ENCODE data around the gene KATNB1. TPM values are rescaled to one million over a fixed set of nuclear protein-coding genes. Genes with fewer than 3 reads are reported as not detected.

The KATNB1 gene
- total and polyA plus RNA-seq, 2 of the 8 experiments (the other 6 are each of a cell fraction or from before 2014, with no cell fraction given): 50.2 to 60.4 TPM

- TF ChIP-seq SAP30 (IDR thresholded peaks at IDR 0.05; ENCODE audit: insufficient read depth, insufficient replicate concordance, low read length): no peak
- TF ChIP-seq MAX (IDR thresholded peaks at IDR 0.05): no peak
- no peak for TF ChIP-seq ATF2 (IDR thresholded peaks at IDR 0.05; ENCODE audit: low read length)
- no peak for TF ChIP-seq SIRT6 (IDR thresholded peaks at IDR 0.05; ENCODE audit: low read length)
- TF ChIP-seq CBX5 (IDR thresholded peaks at IDR 0.05; ENCODE audit: low read depth, low read length): no peak
- no peak for TF ChIP-seq TCF12 (IDR thresholded peaks at IDR 0.05; ENCODE audit: low read depth, low read length)
- no peak for TF ChIP-seq MAFK (IDR thresholded peaks at IDR 0.05; ENCODE audit: low read depth, low read length)
- TF ChIP-seq HDAC6 (IDR thresholded peaks at IDR 0.05; ENCODE audit: low read depth, low read length): no peak
- H3K23ac ChIP-seq (ENCODE audit: insufficient read length): no peak overlapping the region
- no peak overlapping the region for H2AK5ac ChIP-seq (ENCODE audit: low read depth, low read length)
- no peak overlapping the region for H3K4me2 ChIP-seq (ENCODE audit: insufficient read depth in 1 of 2, low read depth in 2 of 2, low read length in 2 of 2)
- ChIA-PET POLR2A (ENCODE audit: partially characterized antibody) (no interaction called here), CTCF (ENCODE audit: partially characterized antibody) (interaction anchor here (0.7 to 22.4 kb wide), 6 partner anchors 9 to 328 kb away, joined by 3 to 279 read pairs (median 4); partner anchors contain the start of gene KIFC3)
- no peaks in the 10 kb centered on the region for H3K79me1 ChIP-seq (ENCODE audit: low read depth, low read length)
- no peak overlapping the region for H3K4me3 ChIP-seq (ENCODE audit: extremely low read depth in 1 of 4, insufficient read depth in 2 of 4, low read depth in 3 of 4, low read length in 4 of 4)
- no peaks in the 10 kb centered on the region for H3K9me3 ChIP-seq (ENCODE audit: insufficient read depth in 2 of 2, low read depth in 1 of 2, low read length in 1 of 2)
- no peak overlapping the region for H3K14ac ChIP-seq (ENCODE audit: insufficient read length)
- no peaks in the 10 kb centered on the region for H3K79me2 ChIP-seq (ENCODE audit: control insufficient read depth in 1 of 2, insufficient read depth in 2 of 2, low read length in 2 of 2)
- H2BK120ac ChIP-seq (replicated peaks; ENCODE audit: low read depth, low read length): no peak overlapping the region
- no peak overlapping the region for H3K4ac ChIP-seq (replicated peaks; ENCODE audit: insufficient read length, low read depth, low read length)
- no peak overlapping the region for H3K18ac ChIP-seq (ENCODE audit: extremely low read depth, low read length)
- FAIRE-seq (no peak), DNase-seq (ENCODE audit: low read depth in 1 of 2, low spot score in 2 of 2) (peak in 1 of 2 experiments; percentile 35)
- H3K23me2 ChIP-seq (ENCODE audit: low read depth, low read length): no peaks in the 10 kb centered on the region
- no peak overlapping the region for H2BK20ac ChIP-seq (ENCODE audit: low read length)
- H2BK15ac ChIP-seq (ENCODE audit: low read length): peak overlapping the region; percentile 46; the same call in 1 of the 2 replicates
- H3K9ac ChIP-seq (replicated peaks in 1 of 4; ENCODE audit: extremely low read depth in 1 of 4, low read depth in 3 of 4, low read length in 3 of 4): no peak overlapping the region
- H3K4me1 ChIP-seq (replicated peaks in 1 of 4; ENCODE audit: control insufficient read depth in 3 of 4, insufficient read depth in 4 of 4, low read length in 3 of 4): peaks cover 0 to 7% (median under 1%) of the 10 kb centered on the region in 4 experiments; a peak in 4 of 7 replicates
- H3K27me3 ChIP-seq (replicated peaks in 1 of 4; ENCODE audit: control insufficient read depth in 3 of 4, extremely low read depth in 1 of 4, insufficient read depth in 3 of 4, low read length in 3 of 4): no peaks in the 10 kb centered on the region
- no peak overlapping the region for H3K56ac ChIP-seq (replicated peaks; ENCODE audit: insufficient read length, low read depth, low read length)
- no peak overlapping the region for H2AFZ ChIP-seq (ENCODE audit: low read length)
- H4K8ac ChIP-seq (ENCODE audit: extremely low read depth, insufficient read depth, low read length): peak overlapping the region; percentile 58; the same call in 1 of the 2 replicates
- 95% methylated on average over 22 of the region's 22 CpGs; no CpG with 5 or more reads in 1 of the 2 experiments for WGBS, 2 experiments (ENCODE audit: extremely low coverage in 1 of 2, insufficient coverage in 1 of 2, insufficient read length in 1 of 2, insufficient replicate concordance in 2 of 2, low coverage in 1 of 2, low lambda C conversion rate in 2 of 2, missing lambda C conversion rate in 1 of 2)
- H4K20me1 ChIP-seq (replicated peaks in 1 of 2; ENCODE audit: control insufficient read depth in 1 of 2, insufficient read depth in 2 of 2, low read length in 2 of 2): no peaks in the 10 kb centered on the region
- no peaks in the 10 kb centered on the region for H3K36me3 ChIP-seq (ENCODE audit: control insufficient read depth in 2 of 4, insufficient read depth in 4 of 4, low read length in 3 of 4)
- H3K27ac ChIP-seq (ENCODE audit: low read depth, low read length): no peak overlapping the region
- no peak overlapping the region for H4K91ac ChIP-seq (replicated peaks; ENCODE audit: insufficient read length, low read length)
- no peak overlapping the region for H2BK12ac ChIP-seq (ENCODE audit: low read depth, low read length)
- no peak overlapping the region for H2BK5ac ChIP-seq (ENCODE audit: low read depth, low read length)
- no peak overlapping the region for H4K5ac ChIP-seq (ENCODE audit: insufficient read length, low read depth, low read length)
Measured at GRCh38 chr16:57769541-57770145, 34.1 kb downstream of the KATNB1 start.

All from H1 (cell line).